Measurements from ENCODE around the gene IDUA. TPM values are rescaled to one million over a fixed set of nuclear protein-coding genes. Genes with fewer than 3 reads are reported as not detected.

The IDUA gene
- total RNA-seq, 1 experiment from 2014 or later: 10.1 TPM

DNA sequence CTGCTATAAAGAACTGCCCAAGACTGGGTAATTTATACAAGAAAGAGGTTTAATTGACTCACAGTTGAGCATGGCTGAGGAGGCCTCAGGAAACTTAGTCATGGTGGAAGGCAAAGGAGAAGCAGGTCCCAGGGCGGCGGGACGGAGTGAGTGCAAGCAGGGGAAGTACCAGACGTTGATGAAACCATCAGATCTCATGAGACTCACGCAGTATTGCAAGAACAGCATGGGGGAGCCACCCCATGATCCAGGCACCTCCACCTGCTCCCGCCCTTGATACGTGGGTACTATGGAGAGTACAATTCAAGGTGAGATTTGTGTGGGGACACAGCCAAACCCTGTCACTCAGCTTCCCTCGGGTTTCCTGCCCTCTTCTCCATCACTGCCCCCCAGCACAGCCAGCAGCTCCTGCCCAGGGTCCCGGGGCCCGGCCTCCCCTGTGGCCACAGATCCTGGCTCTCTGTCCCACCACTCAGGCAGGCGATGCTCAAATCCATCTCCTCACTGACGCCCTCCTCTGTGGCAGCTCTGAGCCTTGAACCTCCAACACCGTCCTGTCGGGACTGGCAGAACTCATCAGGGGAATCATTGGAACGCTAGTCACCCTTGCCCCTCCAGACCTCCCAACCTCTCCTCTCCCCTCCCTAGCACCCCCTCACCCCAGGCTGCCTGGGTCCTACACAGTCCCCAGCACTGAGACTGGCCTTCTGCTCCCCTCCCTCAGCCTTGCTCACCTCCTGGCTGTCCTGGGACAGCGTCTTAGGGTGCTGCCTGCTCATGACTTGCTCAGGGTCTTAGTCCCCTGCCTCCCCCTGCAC lies 62.1 kb downstream of the IDUA start:
- H3K4me1 ChIP-seq (ENCODE audit: insufficient read depth, low read length): peaks cover 23% of the 10 kb centered on the region
- no peak overlapping the region for H3K27ac ChIP-seq (ENCODE audit: low read length)
- DNase-seq: no peak
- H3K27me3 ChIP-seq (ENCODE audit: low read length): peaks cover 19% of the 10 kb centered on the region
- intact Hi-C loops (cut with micrococcal nuclease): no loop called here
- no peaks in the 10 kb centered on the region for H3K79me2 ChIP-seq (ENCODE audit: low read length)
- H3K9ac ChIP-seq (ENCODE audit: low read length): no peak overlapping the region
- no peak for ATAC-seq
- CTCF ChIA-PET: no interaction called here
- no peak overlapping the region for H3K4me2 ChIP-seq (ENCODE audit: low read length)
- POLR2A ChIA-PET (ENCODE audit: unreplicated experiment): no interaction called here
- no peaks in the 10 kb centered on the region for H3K36me3 ChIP-seq (ENCODE audit: low read depth, low read length)
- no peaks in the 10 kb centered on the region for H4K20me1 ChIP-seq (ENCODE audit: low read length)
- no peaks in the 10 kb centered on the region for H3K9me3 ChIP-seq (ENCODE audit: low read length)
- TF ChIP-seq EZH2phosphoT487 (IDR thresholded peaks at IDR 0.05; ENCODE audit: borderline replicate concordance, low read length): no peak
- TF ChIP-seq, protein P1, sequence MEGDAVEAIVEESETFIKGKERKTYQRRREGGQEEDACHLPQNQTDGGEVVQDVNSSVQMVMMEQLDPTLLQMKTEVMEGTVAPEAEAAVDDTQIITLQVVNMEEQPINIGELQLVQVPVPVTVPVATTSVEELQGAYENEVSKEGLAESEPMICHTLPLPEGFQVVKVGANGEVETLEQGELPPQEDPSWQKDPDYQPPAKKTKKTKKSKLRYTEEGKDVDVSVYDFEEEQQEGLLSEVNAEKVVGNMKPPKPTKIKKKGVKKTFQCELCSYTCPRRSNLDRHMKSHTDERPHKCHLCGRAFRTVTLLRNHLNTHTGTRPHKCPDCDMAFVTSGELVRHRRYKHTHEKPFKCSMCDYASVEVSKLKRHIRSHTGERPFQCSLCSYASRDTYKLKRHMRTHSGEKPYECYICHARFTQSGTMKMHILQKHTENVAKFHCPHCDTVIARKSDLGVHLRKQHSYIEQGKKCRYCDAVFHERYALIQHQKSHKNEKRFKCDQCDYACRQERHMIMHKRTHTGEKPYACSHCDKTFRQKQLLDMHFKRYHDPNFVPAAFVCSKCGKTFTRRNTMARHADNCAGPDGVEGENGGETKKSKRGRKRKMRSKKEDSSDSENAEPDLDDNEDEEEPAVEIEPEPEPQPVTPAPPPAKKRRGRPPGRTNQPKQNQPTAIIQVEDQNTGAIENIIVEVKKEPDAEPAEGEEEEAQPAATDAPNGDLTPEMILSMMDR (conservative IDR thresholded peaks at IDR 0.05; ENCODE audit: low read depth, low read length): no peak
- no peak for TF ChIP-seq EZH2 (IDR thresholded peaks at IDR 0.05; ENCODE audit: low read length, unreplicated experiment)
- H2AFZ ChIP-seq (ENCODE audit: low read length): no peak overlapping the region
- no peak overlapping the region for H3K4me3 ChIP-seq (ENCODE audit: low read length)
- H3K9me2 ChIP-seq (replicated peaks; ENCODE audit: low read length): no peaks in the 10 kb centered on the region
- BruUV-seq (replicated peaks): no TSS peak
- H3F3A ChIP-seq (ENCODE audit: low read length, unreplicated experiment): no peaks in the 10 kb centered on the region

DNA sequence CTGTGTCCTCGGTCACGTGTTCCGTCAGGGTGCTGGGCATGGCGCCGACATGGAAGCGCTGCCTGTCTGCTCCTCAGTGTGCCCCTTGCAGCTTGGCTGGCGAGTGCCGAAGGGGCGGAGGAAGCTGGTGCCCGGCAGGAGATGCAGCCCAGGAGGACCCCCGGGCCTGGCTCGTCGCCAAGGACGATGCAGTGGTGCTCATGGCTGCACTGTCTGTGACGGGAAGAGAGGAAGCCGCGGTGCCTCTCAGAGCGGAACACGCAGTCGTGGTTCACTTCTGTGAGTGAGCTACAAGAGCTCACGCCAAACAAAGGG lies 62.7 kb downstream of the IDUA start:
- Histone ChIP-seq H3K4me2 (ENCODE audit: low read length) (no peak overlapping the region), H3F3A (ENCODE audit: low read length, unreplicated experiment) (no peaks in the 10 kb centered on the region), H3K4me3 (ENCODE audit: low read length) (no peak overlapping the region), H3K27ac (ENCODE audit: low read length) (no peak overlapping the region), H3K9ac (ENCODE audit: low read length) (no peak overlapping the region), H3K9me3 (ENCODE audit: low read length) (no peaks in the 10 kb centered on the region), H4K20me1 (ENCODE audit: low read length) (no peaks in the 10 kb centered on the region), H3K4me1 (ENCODE audit: insufficient read depth, low read length) (peaks cover 17% of the 10 kb centered on the region), H3K36me3 (ENCODE audit: low read depth, low read length) (no peaks in the 10 kb centered on the region), H3K79me2 (ENCODE audit: low read length) (no peaks in the 10 kb centered on the region), H3K27me3 (ENCODE audit: low read length) (peaks cover 19% of the 10 kb centered on the region), H2AFZ (ENCODE audit: low read length) (no peak overlapping the region), H3K9me2 (replicated peaks; ENCODE audit: low read length) (no peaks in the 10 kb centered on the region)
- intact Hi-C loops (cut with micrococcal nuclease): no loop called here
- CTCF ChIA-PET: no interaction called here
- ATAC-seq (no peak), DNase-seq (no peak)
- TF ChIP-seq, protein P1 (conservative IDR thresholded peaks at IDR 0.05; ENCODE audit: low read depth, low read length): no peak
- no peak for TF ChIP-seq EZH2phosphoT487 (IDR thresholded peaks at IDR 0.05; ENCODE audit: borderline replicate concordance, low read length)
- TF ChIP-seq EZH2 (IDR thresholded peaks at IDR 0.05; ENCODE audit: low read length, unreplicated experiment): no peak
- POLR2A ChIA-PET (ENCODE audit: unreplicated experiment): no interaction called here
- no TSS peak for BruUV-seq (replicated peaks)

DNA sequence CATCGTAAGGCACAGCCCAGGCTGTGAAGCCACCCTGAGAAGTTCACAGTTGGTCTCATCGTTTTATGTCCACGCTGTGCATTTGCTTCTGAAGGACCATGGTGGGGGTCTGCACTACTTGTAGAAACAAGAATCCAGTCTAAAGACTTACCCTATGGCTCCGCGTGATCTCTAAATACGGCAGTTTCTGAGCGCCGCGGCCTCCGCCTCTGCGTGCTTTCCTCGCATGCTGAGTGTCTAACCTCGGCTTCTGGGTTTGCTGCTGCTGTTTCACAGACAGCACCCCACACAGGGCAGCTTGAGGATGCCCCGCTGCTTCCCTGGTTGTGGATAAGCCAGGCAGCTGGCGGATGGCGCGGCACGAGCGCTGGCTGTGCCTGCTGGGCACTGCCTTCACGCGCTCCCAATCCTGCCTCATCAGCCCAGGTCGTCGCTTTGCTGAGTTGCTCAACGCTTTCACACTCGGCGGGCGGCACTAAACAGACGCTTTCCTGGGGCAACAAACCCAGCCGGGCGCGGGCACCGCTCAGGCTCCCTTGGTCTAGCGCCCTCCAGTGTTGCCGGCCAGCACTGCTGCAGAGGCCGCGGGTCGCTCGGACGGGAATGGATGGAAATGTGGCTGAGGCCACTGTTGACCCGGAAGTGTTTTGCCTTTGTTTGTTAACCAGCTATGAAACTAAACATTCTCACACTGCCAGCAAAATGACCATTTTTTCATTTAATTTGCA lies 63.8 kb downstream of the IDUA start:
- no peak overlapping the region for H2AFZ ChIP-seq (ENCODE audit: low read length)
- ATAC-seq (no peak), DNase-seq (no peak)
- no peaks in the 10 kb centered on the region for H3K79me2 ChIP-seq (ENCODE audit: low read length)
- peaks cover 17% of the 10 kb centered on the region for H3K4me1 ChIP-seq (ENCODE audit: insufficient read depth, low read length)
- no TSS peak for BruUV-seq (replicated peaks)
- POLR2A ChIA-PET (ENCODE audit: unreplicated experiment): no interaction called here
- no peaks in the 10 kb centered on the region for H3F3A ChIP-seq (ENCODE audit: low read length, unreplicated experiment)
- no peak overlapping the region for H3K4me3 ChIP-seq (ENCODE audit: low read length)
- intact Hi-C loops (cut with micrococcal nuclease): no loop called here
- no peaks in the 10 kb centered on the region for H3K9me2 ChIP-seq (replicated peaks; ENCODE audit: low read length)
- TF ChIP-seq, protein P1 (conservative IDR thresholded peaks at IDR 0.05; ENCODE audit: low read depth, low read length): peak; percentile 17; the same call in 1 of the 2 replicates
- no peak for TF ChIP-seq EZH2 (IDR thresholded peaks at IDR 0.05; ENCODE audit: low read length, unreplicated experiment)
- H4K20me1 ChIP-seq (ENCODE audit: low read length): no peaks in the 10 kb centered on the region
- no peaks in the 10 kb centered on the region for H3K36me3 ChIP-seq (ENCODE audit: low read depth, low read length)
- no peak overlapping the region for H3K9ac ChIP-seq (ENCODE audit: low read length)
- H3K27ac ChIP-seq (ENCODE audit: low read length): no peak overlapping the region
- no peak overlapping the region for H3K4me2 ChIP-seq (ENCODE audit: low read length)
- CTCF ChIA-PET: no interaction called here
- peaks cover 23% of the 10 kb centered on the region for H3K27me3 ChIP-seq (ENCODE audit: low read length)
- no peaks in the 10 kb centered on the region for H3K9me3 ChIP-seq (ENCODE audit: low read length)
